Brain microvascular endothelial cell (primary cell): Measurements from ENCODE around the gene PEX7.
"Not testable (repeated sequence)": the region's sequence is repeated elsewhere in the genome, so short reads cannot be mapped to it uniquely, and the experiment has no call there.

Experiments
- DNase-seq: peaks from one replicate; pipeline ENCODE4 v3.0.0-alpha.2; 2020
- H3K27ac ChIP-seq: fragments of 250-450 bp; sonication (Bioruptor Pico); 2 replicates; pipeline ENCODE4 v1.5.1; 2020; ENCODE audit warnings: mild to moderate bottlenecking, moderate library complexity
- H3K27me3 ChIP-seq: fragments of 250-450 bp; sonication (Bioruptor Pico); replicated peaks from 2 replicates; pipeline ENCODE4 v1.5.1; 2020; ENCODE audit warnings: mild to moderate bottlenecking
- H3K36me3 ChIP-seq: fragments of 250-450 bp; sonication (Bioruptor Pico); replicated peaks from 2 replicates; pipeline ENCODE4 v1.5.1; 2020; ENCODE audit warnings: mild to moderate bottlenecking
- H3K4me3 ChIP-seq: 2 replicates; pipeline ENCODE4 v1.5.1; 2011; ENCODE audit warnings: low read depth, mild to moderate bottlenecking, control low read depth, low read length, moderate library complexity
- in situ Hi-C: cut with HindIII; loops from 2 replicates; pipeline ENCODE4 v1.10.0; 2017; ENCODE audit warnings: low sequenced_read_pairs, low pct_ligation_motif_present
- TF ChIP-seq, protein P1 (sequence below): IDR thresholded peaks from 2 replicates; pipeline ENCODE4 v1.5.1; 2011; ENCODE audit warnings: low read depth, mild to moderate bottlenecking, moderate library complexity, low read length, control low read depth, inconsistent platforms; ENCODE audit errors: missing control alignments

The PEX7 gene

DNA sequence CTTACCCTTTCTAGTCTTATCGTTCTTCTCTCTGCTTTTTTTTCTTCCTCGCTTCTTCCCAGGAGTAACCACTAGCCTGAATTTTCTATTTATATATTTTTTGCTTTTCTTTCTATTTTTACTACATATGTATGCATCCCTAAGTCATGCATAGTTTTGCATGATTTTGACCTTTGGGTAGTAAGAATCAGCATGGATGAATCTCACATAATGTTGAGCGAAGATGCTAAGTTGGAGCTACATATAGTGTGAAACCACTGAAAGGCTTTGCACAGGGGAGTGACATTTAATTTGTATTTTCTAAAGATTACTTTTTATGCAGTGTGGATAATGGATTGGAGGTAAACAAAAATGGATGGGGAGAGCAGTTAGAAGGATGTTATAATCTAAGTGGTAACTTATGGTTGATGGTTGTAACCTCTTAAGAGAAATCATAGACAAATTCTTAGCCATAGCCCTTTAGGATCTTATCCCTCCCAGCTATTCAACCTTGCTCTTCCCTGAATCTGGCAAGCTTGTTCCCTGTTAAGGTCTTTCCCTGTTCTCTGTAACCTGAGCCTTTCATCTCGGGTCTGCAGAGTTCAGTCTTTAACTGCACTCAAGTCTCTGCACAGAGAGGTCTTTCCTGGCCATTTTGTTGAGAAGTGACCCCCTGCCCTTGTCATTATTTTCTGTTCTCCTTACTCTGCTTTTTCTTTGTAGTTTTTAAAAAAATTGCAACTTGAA, 18.0 kb downstream of the PEX7 start:
- in situ Hi-C loops: no loop called here
- Histone ChIP-seq H3K4me3 (no peak overlapping the region), H3K27me3 (no peaks in the 10 kb centered on the region), H3K36me3 (no peaks in the 10 kb centered on the region), H3K27ac (no peak overlapping the region)
- DNase-seq: no peak
- TF ChIP-seq, protein P1, sequence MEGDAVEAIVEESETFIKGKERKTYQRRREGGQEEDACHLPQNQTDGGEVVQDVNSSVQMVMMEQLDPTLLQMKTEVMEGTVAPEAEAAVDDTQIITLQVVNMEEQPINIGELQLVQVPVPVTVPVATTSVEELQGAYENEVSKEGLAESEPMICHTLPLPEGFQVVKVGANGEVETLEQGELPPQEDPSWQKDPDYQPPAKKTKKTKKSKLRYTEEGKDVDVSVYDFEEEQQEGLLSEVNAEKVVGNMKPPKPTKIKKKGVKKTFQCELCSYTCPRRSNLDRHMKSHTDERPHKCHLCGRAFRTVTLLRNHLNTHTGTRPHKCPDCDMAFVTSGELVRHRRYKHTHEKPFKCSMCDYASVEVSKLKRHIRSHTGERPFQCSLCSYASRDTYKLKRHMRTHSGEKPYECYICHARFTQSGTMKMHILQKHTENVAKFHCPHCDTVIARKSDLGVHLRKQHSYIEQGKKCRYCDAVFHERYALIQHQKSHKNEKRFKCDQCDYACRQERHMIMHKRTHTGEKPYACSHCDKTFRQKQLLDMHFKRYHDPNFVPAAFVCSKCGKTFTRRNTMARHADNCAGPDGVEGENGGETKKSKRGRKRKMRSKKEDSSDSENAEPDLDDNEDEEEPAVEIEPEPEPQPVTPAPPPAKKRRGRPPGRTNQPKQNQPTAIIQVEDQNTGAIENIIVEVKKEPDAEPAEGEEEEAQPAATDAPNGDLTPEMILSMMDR: no peak

DNA sequence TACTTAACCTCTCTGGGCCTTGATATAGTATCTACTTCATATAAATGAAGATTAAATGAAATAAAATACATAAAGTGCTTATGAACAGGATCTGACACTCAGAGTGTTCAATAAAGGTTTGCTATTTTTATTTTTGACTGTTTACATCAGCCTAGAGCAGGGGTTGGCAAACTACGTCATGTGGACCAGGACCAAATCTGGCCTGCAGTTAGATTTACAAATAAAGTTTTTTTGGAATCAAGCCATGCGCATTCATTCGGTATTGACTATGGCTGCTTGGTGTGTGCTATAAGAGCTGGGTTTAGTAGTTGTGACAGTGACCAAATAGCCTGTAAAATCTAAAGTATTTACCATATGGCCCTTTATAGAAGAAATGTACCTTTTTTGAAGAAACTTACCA, 20.8 kb downstream of the PEX7 start:
- TF ChIP-seq, protein P1: no peak
- Histone ChIP-seq H3K4me3 (no peak overlapping the region), H3K36me3 (no peaks in the 10 kb centered on the region), H3K27me3 (no peaks in the 10 kb centered on the region), H3K27ac (no peak overlapping the region)
- in situ Hi-C loops: no loop called here
- DNase-seq: no peak

DNA sequence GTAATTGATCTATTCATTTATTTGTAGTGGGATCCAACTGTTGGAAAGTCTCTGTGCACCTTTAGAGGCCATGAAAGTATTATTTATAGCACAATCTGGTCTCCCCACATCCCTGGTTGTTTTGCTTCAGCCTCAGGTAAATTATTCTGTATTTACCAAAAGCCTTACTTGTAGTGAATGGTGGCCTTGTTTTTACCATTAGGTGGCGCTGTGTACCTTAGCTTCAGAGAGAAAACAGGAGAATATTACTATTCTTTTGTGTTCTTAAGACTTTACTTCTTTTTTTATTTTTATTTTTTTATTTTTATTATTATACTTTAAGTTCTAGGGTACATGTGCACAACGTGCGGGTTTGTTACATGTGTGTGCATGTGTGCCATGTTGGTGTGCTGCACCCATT, 23.7 kb downstream of the PEX7 start:
- in situ Hi-C loops: no loop called here
- TF ChIP-seq, protein P1: peak; percentile 67
- Histone ChIP-seq H3K27me3 (no peaks in the 10 kb centered on the region), H3K4me3 (no peak overlapping the region), H3K27ac (no peak overlapping the region), H3K36me3 (no peaks in the 10 kb centered on the region)
- peak; percentile 60 for DNase-seq

DNA sequence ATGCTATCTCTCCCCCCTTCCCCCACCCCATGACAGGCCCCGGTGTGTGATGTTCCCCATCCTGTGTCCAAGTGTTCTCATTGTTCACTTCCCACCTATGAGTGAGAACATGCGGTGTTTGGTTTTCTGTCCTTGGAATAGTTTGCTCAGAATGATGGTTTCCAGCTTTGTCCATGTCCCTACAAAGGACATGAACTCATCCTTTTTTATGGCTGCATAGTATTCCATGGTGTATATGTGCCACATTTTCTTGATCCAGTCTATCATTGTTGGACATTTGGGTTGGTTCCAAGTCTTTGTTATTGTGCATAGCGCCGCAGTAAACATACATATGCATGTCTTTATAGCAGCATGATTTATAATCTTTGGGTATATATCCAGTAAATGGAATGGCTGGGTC, 24.1 kb downstream of the PEX7 start:
- in situ Hi-C loops, H3K4me3 ChIP-seq, H3K27me3 ChIP-seq: not testable (repeated sequence)

DNA sequence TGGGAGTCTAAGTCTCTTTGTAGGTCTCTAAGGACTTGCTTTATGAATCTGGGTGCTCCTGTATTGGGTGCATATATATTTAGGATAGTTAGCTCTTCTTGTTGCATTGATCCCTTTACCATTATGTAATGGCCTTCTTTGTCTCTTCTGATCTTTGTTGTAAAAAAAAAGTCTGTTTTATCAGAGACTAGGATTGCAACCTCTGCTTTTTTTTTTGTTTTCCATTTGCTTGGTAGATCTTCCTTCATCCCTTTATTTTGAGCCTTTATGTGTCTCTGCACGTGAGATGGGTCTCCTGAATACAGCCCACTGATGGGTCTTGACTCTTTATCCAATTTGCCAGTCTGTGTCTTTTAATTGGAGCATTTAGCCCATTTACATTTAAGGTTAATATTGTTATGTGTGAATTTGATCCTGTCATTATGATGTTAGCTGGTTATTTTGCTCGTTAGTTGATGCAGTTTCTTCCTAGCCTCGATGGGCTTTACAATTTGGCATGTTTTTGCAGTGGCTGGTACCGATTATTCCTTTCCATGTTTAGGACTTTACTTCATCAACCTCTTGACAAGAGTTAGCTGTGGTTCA, 27.7 kb downstream of the PEX7 start:
- H3K27ac ChIP-seq, in situ Hi-C loops, DNase-seq: not testable (repeated sequence)

More for the DNA sequence above, 24.1 kb downstream of the PEX7 start:
- H3K27ac ChIP-seq, DNase-seq, H3K36me3 ChIP-seq: not testable (repeated sequence)

DNA sequence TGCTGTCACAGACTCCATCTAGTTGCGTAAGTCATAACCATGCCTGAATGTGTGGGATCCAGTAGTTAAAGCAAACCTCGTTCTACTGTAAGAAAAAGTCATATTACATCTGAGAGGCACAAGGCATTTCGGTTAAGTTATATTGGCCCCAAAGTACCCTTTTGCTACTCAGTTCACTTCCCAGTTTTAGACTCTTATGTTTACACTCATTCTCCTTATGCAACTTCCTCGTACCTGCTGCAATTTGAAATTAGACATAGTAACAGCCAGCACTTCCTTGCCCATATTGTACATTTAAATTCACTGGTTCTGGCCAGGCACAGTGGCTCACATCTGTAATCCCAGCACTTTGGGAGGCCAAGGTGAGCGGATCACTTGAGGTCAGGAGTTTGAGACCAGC, 37.0 kb downstream of the PEX7 start:
- Histone ChIP-seq H3K36me3 (no peaks in the 10 kb centered on the region), H3K27ac (no peak overlapping the region), H3K27me3 (no peaks in the 10 kb centered on the region), H3K4me3 (no peak overlapping the region)
- in situ Hi-C loops: no loop called here
- no peak for DNase-seq
- TF ChIP-seq, protein P1: no peak

More for the DNA sequence above, 27.7 kb downstream of the PEX7 start:
- not testable (repeated sequence) for H3K36me3 ChIP-seq, H3K4me3 ChIP-seq, H3K27me3 ChIP-seq

DNA sequence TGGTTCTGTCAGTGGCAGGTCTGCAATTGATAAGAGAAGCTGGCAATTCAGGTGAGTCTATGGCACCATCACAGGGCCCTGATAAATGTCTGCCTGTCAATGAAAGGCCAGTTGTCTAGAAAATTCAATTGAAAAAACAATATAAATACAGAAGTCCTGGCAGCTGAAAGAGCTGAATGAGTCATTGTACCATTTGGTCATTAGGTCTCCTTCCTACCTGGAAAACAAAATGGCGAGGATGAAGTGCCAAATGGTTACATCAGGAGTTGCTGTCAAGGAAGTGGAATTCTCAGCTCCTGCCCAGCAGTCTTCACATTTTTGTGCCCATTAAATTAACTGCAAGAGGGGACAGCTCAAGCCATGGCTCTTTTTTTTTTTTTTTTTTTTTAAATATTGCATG, 37.7 kb downstream of the PEX7 start:
- Histone ChIP-seq H3K36me3 (no peaks in the 10 kb centered on the region), H3K4me3 (no peak overlapping the region), H3K27ac (no peak overlapping the region), H3K27me3 (no peaks in the 10 kb centered on the region)
- no peak for DNase-seq
- TF ChIP-seq, protein P1: no peak
- in situ Hi-C loops: no loop called here
